Keratinocyte (primary cell): ENCODE measurements around the gene ROBO2.

Experiments
- EZH2 ChIP-seq: IDR thresholded peaks from one replicate; pipeline ENCODE4 v1.6.1; 2012; ENCODE audit warnings: inconsistent platforms, mild to moderate bottlenecking, low read length, moderate library complexity
- TF ChIP-seq, protein P1 (sequence below), 3 experiments: IDR thresholded peaks in 1 of 3; conservative IDR thresholded peaks in 1 of 3; optimal IDR thresholded peaks in 1 of 3; 2 replicates in 2 of 3; 3 replicates in 1 of 3; pipeline versions ENCODE3 to v1.5.1; 2011; ENCODE audit warnings: low read length in 3 of 3, mild to moderate bottlenecking in 3 of 3, moderate library complexity in 2 of 3, control low read depth in 1 of 3, inconsistent platforms in 1 of 3; ENCODE audit not compliant: insufficient read depth in 2 of 3; ENCODE audit errors: extremely low read depth in 1 of 3

DNA sequence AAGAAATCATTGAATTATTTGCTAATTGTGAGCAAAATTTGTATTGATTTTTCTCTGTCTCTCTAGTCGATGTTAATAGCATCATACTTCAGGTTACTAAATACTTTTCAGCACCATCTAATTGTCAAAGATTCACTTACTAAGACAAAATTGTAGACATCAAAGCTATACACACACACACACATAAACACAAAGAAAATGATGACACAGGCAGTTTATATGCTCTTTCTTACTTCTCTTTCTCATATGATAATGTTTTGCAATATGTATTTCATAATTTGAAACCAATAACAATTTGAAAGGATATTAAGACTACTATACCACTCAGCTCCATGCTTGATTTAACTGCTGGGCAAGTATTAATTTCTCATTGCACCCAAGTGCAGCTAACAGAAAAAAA, 406.2 kb downstream of the ROBO2 start:
- TF ChIP-seq, protein P1, sequence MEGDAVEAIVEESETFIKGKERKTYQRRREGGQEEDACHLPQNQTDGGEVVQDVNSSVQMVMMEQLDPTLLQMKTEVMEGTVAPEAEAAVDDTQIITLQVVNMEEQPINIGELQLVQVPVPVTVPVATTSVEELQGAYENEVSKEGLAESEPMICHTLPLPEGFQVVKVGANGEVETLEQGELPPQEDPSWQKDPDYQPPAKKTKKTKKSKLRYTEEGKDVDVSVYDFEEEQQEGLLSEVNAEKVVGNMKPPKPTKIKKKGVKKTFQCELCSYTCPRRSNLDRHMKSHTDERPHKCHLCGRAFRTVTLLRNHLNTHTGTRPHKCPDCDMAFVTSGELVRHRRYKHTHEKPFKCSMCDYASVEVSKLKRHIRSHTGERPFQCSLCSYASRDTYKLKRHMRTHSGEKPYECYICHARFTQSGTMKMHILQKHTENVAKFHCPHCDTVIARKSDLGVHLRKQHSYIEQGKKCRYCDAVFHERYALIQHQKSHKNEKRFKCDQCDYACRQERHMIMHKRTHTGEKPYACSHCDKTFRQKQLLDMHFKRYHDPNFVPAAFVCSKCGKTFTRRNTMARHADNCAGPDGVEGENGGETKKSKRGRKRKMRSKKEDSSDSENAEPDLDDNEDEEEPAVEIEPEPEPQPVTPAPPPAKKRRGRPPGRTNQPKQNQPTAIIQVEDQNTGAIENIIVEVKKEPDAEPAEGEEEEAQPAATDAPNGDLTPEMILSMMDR (optimal IDR thresholded peaks at IDR 0.05 in 1 of 3, IDR thresholded peaks at IDR 0.05 in 1 of 3, conservative IDR thresholded peaks at IDR 0.05 in 1 of 3; ENCODE audit: extremely low read depth in 1 of 3, insufficient read depth in 2 of 3, low read length in 3 of 3): no peak
- TF ChIP-seq EZH2: no peak
